WTC11 (cell line): ENCODE results near the gene PARD3B. TPM values are rescaled to one million over a fixed set of nuclear protein-coding genes. Genes with fewer than 3 reads are reported as not detected.

Experiments used
- ATAC-seq: fragments of 200-7000 bp; cut with Tn5 transposase; 2 replicates; pipeline ENCODE4 v1.10.0; 2021; ENCODE audit warnings: mild to moderate bottlenecking, moderate library complexity
- CTCF ChIA-PET: fragments of 300-600 bp; sonication (Branson Sonifier 250); formaldehyde crosslinking; loops from one replicate; lab custom pipeline; 2021; ENCODE audit warnings: antibody characterized with exemption; lab: Charles Lee
- POLR2A ChIA-PET: fragments of 350-600 bp; sonication (Branson Sonifier 250); formaldehyde crosslinking; loops from one replicate; lab custom pipeline; 2021; ENCODE audit warnings: antibody characterized with exemption; lab: Charles Lee
- DNase-seq: peaks from one replicate; pipeline ENCODE4 v3.0.0; 2021; ENCODE audit warnings: low spot score
- H3K27ac Mint-ChIP-seq: 2 replicates; pipeline ENCODE4 v1.8.0; 2021; ENCODE audit warnings: mixed read lengths
- H3K27me3 Mint-ChIP-seq: 2 replicates; pipeline ENCODE4 v1.8.0; 2021; ENCODE audit warnings: low read depth, mild to moderate bottlenecking, moderate library complexity, mixed read lengths
- H3K36me3 Mint-ChIP-seq: 2 replicates; pipeline ENCODE4 v1.8.0; 2021; ENCODE audit warnings: mixed read lengths
- H3K4me1 Mint-ChIP-seq: 2 replicates; pipeline ENCODE4 v1.8.0; 2022; ENCODE audit warnings: mixed read lengths
- H3K4me3 Mint-ChIP-seq: 2 replicates; pipeline ENCODE4 v1.8.0; 2021; ENCODE audit warnings: mild to moderate bottlenecking, moderate library complexity, mixed read lengths
- H3K9me3 Mint-ChIP-seq: 2 replicates; pipeline ENCODE4 v1.8.0; 2021; ENCODE audit warnings: mixed read lengths
- CBFB ChIP-seq: sonication (generic); formaldehyde crosslinking; IDR thresholded peaks from 2 replicates; pipeline ENCODE4 v1.8.1; 2022; ENCODE audit warnings: mild to moderate bottlenecking, low read depth, missing genetic modification reagents
- CREB1 ChIP-seq: sonication (generic); formaldehyde crosslinking; IDR thresholded peaks from 2 replicates; pipeline ENCODE4 v1.8.0; 2023; ENCODE audit warnings: mild to moderate bottlenecking, missing genetic modification reagents
- E2F5 ChIP-seq: sonication (generic); formaldehyde crosslinking; IDR thresholded peaks from 2 replicates; pipeline ENCODE4 v1.8.1; 2022; ENCODE audit warnings: mild to moderate bottlenecking, moderate library complexity, missing genetic modification reagents
- FOXP1 ChIP-seq: sonication (generic); formaldehyde crosslinking; IDR thresholded peaks from 2 replicates; pipeline ENCODE4 v1.8.0; 2022; ENCODE audit warnings: missing genetic modification reagents, mild to moderate bottlenecking, moderate library complexity, borderline replicate concordance
- GRHL2 ChIP-seq: fragments of 250-450 bp; sonication (Bioruptor Pico); IDR thresholded peaks from 2 replicates; pipeline ENCODE4 v1.8.0; 2022; ENCODE audit warnings: mild to moderate bottlenecking, moderate library complexity; ENCODE audit not compliant: insufficient replicate concordance, severe bottlenecking
- JAZF1 ChIP-seq: fragments of 250-450 bp; sonication (Bioruptor Pico); IDR thresholded peaks from 2 replicates; pipeline ENCODE4 v1.9.0; 2021; ENCODE audit warnings: moderate library complexity, mild to moderate bottlenecking, inconsistent platforms
- KAT7 ChIP-seq: sonication (generic); formaldehyde crosslinking; IDR thresholded peaks from 2 replicates; pipeline ENCODE4 v1.8.1; 2023; ENCODE audit warnings: missing genetic modification reagents, mild to moderate bottlenecking, borderline replicate concordance
- NFYB ChIP-seq: sonication (generic); formaldehyde crosslinking; conservative IDR thresholded peaks from 2 replicates; pipeline ENCODE4 v1.8.0; 2022; ENCODE audit warnings: low read depth, missing genetic modification reagents
- NR3C1 ChIP-seq: sonication (generic); formaldehyde crosslinking; conservative IDR thresholded peaks from 2 replicates; pipeline ENCODE4 v1.8.1; 2023; ENCODE audit warnings: low read depth, mild to moderate bottlenecking, missing genetic modification reagents
- PREB ChIP-seq: sonication (generic); formaldehyde crosslinking; IDR thresholded peaks from 2 replicates; pipeline ENCODE4 v1.8.1; 2022; ENCODE audit warnings: mild to moderate bottlenecking, missing genetic modification reagents, moderate library complexity, borderline replicate concordance
- RELA ChIP-seq: sonication (generic); formaldehyde crosslinking; IDR thresholded peaks from 2 replicates; pipeline ENCODE4 v1.8.1; 2022; ENCODE audit warnings: missing genetic modification reagents, mild to moderate bottlenecking, borderline replicate concordance
- SOX15 ChIP-seq: fragments of 250-450 bp; sonication (Bioruptor Pico); IDR thresholded peaks from 2 replicates; pipeline ENCODE4 v1.9.0; 2021; ENCODE audit warnings: mild to moderate bottlenecking
- TEAD4 ChIP-seq: sonication (generic); formaldehyde crosslinking; IDR thresholded peaks from 2 replicates; pipeline ENCODE4 v1.8.0; 2022; ENCODE audit warnings: mild to moderate bottlenecking, missing genetic modification reagents
- TP53 ChIP-seq: sonication (generic); formaldehyde crosslinking; IDR thresholded peaks from 2 replicates; pipeline ENCODE4 v1.8.1; 2023; ENCODE audit warnings: mild to moderate bottlenecking, missing genetic modification reagents
- ZNF416 ChIP-seq: fragments of 250-450 bp; sonication (Bioruptor Pico); IDR thresholded peaks from 2 replicates; pipeline ENCODE4 v1.9.0; 2021; ENCODE audit warnings: mild to moderate bottlenecking, inconsistent platforms
- ZNF671 ChIP-seq: fragments of 250-450 bp; sonication (Bioruptor Pico); IDR thresholded peaks from 2 replicates; pipeline ENCODE4 v1.8.0; 2021; ENCODE audit warnings: mild to moderate bottlenecking
- total RNA-seq: library from RNA; stranded (reverse); gene quantifications from 3 replicates; pipeline ENCODE4 v1.2.3, GENCODE V29; 2021
- TF ChIP-seq, protein P1 (sequence below): fragments of 250-450 bp; sonication (Bioruptor Pico); IDR thresholded peaks from 2 replicates; pipeline ENCODE4 v2.1.2; 2022; ENCODE audit warnings: mild to moderate bottlenecking, moderate library complexity
- TF ChIP-seq, protein P2 (sequence below): sonication (generic); formaldehyde crosslinking; IDR thresholded peaks from 2 replicates; pipeline ENCODE4 v1.8.1; 2023; ENCODE audit warnings: mild to moderate bottlenecking, missing genetic modification reagents, moderate library complexity
- TF ChIP-seq, protein P3 (sequence below): fragments of 250-450 bp; sonication (Bioruptor Pico); IDR thresholded peaks from 2 replicates; pipeline ENCODE4 v1.8.0; 2021; ENCODE audit warnings: mild to moderate bottlenecking
- TF ChIP-seq, protein P4 (sequence below): sonication (generic); formaldehyde crosslinking; IDR thresholded peaks from 2 replicates; pipeline ENCODE4 v1.8.0; 2023; ENCODE audit warnings: mild to moderate bottlenecking, missing genetic modification reagents
- TF ChIP-seq, protein P5 (sequence below): fragments of 200-600 bp; IDR thresholded peaks from 2 replicates; pipeline ENCODE4 v1.8.0; 2022; ENCODE audit warnings: antibody characterized with exemption

The PARD3B gene
- total RNA-seq, 1 experiment from 2014 or later, result 5.6 TPM

- TF ChIP-seq, protein P1, sequence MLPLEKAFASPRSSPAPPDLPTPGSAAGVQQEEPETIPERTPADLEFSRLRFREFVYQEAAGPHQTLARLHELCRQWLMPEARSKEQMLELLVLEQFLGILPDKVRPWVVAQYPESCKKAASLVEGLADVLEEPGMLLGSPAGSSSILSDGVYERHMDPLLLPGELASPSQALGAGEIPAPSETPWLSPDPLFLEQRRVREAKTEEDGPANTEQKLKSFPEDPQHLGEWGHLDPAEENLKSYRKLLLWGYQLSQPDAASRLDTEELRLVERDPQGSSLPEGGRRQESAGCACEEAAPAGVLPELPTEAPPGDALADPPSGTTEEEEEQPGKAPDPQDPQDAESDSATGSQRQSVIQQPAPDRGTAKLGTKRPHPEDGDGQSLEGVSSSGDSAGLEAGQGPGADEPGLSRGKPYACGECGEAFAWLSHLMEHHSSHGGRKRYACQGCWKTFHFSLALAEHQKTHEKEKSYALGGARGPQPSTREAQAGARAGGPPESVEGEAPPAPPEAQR (CRISPR knock-in tag), result no peak
- TF ChIP-seq ZNF671 (no peak), RELA (no peak), NR3C1 (CRISPR knock-in tag) (no peak), KAT7 (no peak), TEAD4 (CRISPR knock-in tag) (no peak), E2F5 (CRISPR knock-in tag) (no peak)
- TF ChIP-seq, protein P2, sequence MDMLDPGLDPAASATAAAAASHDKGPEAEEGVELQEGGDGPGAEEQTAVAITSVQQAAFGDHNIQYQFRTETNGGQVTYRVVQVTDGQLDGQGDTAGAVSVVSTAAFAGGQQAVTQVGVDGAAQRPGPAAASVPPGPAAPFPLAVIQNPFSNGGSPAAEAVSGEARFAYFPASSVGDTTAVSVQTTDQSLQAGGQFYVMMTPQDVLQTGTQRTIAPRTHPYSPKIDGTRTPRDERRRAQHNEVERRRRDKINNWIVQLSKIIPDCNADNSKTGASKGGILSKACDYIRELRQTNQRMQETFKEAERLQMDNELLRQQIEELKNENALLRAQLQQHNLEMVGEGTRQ (CRISPR knock-in tag), result no peak
- TF ChIP-seq, protein P3, sequence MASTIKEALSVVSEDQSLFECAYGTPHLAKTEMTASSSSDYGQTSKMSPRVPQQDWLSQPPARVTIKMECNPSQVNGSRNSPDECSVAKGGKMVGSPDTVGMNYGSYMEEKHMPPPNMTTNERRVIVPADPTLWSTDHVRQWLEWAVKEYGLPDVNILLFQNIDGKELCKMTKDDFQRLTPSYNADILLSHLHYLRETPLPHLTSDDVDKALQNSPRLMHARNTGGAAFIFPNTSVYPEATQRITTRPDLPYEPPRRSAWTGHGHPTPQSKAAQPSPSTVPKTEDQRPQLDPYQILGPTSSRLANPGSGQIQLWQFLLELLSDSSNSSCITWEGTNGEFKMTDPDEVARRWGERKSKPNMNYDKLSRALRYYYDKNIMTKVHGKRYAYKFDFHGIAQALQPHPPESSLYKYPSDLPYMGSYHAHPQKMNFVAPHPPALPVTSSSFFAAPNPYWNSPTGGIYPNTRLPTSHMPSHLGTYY (CRISPR knock-in tag), result no peak
- TF ChIP-seq, protein P4, sequence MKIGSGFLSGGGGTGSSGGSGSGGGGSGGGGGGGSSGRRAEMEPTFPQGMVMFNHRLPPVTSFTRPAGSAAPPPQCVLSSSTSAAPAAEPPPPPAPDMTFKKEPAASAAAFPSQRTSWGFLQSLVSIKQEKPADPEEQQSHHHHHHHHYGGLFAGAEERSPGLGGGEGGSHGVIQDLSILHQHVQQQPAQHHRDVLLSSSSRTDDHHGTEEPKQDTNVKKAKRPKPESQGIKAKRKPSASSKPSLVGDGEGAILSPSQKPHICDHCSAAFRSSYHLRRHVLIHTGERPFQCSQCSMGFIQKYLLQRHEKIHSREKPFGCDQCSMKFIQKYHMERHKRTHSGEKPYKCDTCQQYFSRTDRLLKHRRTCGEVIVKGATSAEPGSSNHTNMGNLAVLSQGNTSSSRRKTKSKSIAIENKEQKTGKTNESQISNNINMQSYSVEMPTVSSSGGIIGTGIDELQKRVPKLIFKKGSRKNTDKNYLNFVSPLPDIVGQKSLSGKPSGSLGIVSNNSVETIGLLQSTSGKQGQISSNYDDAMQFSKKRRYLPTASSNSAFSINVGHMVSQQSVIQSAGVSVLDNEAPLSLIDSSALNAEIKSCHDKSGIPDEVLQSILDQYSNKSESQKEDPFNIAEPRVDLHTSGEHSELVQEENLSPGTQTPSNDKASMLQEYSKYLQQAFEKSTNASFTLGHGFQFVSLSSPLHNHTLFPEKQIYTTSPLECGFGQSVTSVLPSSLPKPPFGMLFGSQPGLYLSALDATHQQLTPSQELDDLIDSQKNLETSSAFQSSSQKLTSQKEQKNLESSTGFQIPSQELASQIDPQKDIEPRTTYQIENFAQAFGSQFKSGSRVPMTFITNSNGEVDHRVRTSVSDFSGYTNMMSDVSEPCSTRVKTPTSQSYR (CRISPR knock-in tag), result no peak
These were observed 185.3 kb downstream of the PARD3B start (continued) for GRCh38 chr2:204730603-204731002.

GRCh38 chr2:204732019-204732418 lies 186.7 kb downstream of the PARD3B start:
- H3K9me3 Mint-ChIP-seq, result peaks cover 6% of the 10 kb centered on the region
- no peaks in the 10 kb centered on the region for H3K27me3 Mint-ChIP-seq
- POLR2A ChIA-PET, result no interaction called here
- H3K4me1 Mint-ChIP-seq, result peaks cover 16% of the 10 kb centered on the region
- no peak overlapping the region for H3K4me3 Mint-ChIP-seq
- DNase-seq (no peak), ATAC-seq (no peak)
- TF ChIP-seq NFYB (CRISPR knock-in tag), result no peak
- TF ChIP-seq TP53 (CRISPR knock-in tag), result no peak
- TF ChIP-seq GRHL2, result no peak
- no peak for TF ChIP-seq PREB (CRISPR knock-in tag)
- no peak for TF ChIP-seq JAZF1 (CRISPR knock-in tag)
- TF ChIP-seq, protein P5, sequence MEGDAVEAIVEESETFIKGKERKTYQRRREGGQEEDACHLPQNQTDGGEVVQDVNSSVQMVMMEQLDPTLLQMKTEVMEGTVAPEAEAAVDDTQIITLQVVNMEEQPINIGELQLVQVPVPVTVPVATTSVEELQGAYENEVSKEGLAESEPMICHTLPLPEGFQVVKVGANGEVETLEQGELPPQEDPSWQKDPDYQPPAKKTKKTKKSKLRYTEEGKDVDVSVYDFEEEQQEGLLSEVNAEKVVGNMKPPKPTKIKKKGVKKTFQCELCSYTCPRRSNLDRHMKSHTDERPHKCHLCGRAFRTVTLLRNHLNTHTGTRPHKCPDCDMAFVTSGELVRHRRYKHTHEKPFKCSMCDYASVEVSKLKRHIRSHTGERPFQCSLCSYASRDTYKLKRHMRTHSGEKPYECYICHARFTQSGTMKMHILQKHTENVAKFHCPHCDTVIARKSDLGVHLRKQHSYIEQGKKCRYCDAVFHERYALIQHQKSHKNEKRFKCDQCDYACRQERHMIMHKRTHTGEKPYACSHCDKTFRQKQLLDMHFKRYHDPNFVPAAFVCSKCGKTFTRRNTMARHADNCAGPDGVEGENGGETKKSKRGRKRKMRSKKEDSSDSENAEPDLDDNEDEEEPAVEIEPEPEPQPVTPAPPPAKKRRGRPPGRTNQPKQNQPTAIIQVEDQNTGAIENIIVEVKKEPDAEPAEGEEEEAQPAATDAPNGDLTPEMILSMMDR, result no peak
- no peak for TF ChIP-seq SOX15 (CRISPR knock-in tag)
- no peak for TF ChIP-seq CBFB (CRISPR knock-in tag)
- TF ChIP-seq E2F5 (CRISPR knock-in tag), result no peak
- no peak for TF ChIP-seq KAT7
- no peak for TF ChIP-seq CREB1 (CRISPR knock-in tag)
- TF ChIP-seq, protein P2 (CRISPR knock-in tag), result no peak
- TF ChIP-seq FOXP1 (CRISPR knock-in tag), result no peak
- TF ChIP-seq, protein P4 (CRISPR knock-in tag), result no peak
- TF ChIP-seq ZNF416, result no peak
- no peaks in the 10 kb centered on the region for H3K36me3 Mint-ChIP-seq
- CTCF ChIA-PET, result no interaction called here
- no peak overlapping the region for H3K27ac Mint-ChIP-seq
